T-helper 2 cell treated with Interferon-gamma antibody and Interleukin-4, amounts not matched to agents 5 μg/mL and 100 μg/mL, for 36 hours (primary cell): ENCODE data around the gene CARD9.

ENCODE experiments used
- DNase-seq: peaks from one replicate; pipeline ENCODE4 v3.0.0; 2021; ENCODE audit warnings: low spot score
- H3K27ac Mint-ChIP-seq: one replicate; pipeline ENCODE4 v1.8.0; 2021; ENCODE audit warnings: mild to moderate bottlenecking, mixed read lengths
- H3K27me3 Mint-ChIP-seq: one replicate; pipeline ENCODE4 v1.8.0; 2021; ENCODE audit warnings: low read depth, mixed read lengths
- H3K36me3 Mint-ChIP-seq: one replicate; pipeline ENCODE4 v1.8.0; 2021; ENCODE audit warnings: low read depth, mixed read lengths
- H3K4me1 Mint-ChIP-seq: one replicate; pipeline ENCODE4 v1.8.0; 2021; ENCODE audit warnings: low read depth, mixed read lengths
- H3K4me3 Mint-ChIP-seq: one replicate; pipeline ENCODE4 v1.8.0; 2022; ENCODE audit warnings: mild to moderate bottlenecking, moderate library complexity, mixed read lengths
- H3K9me3 Mint-ChIP-seq: one replicate; pipeline ENCODE4 v1.8.0; 2021; ENCODE audit warnings: mixed read lengths

The CARD9 gene

GRCh38 chr9:136339173-136339957, 34.1 kb downstream of the CARD9 start:
- Mint-ChIP-seq H3K27ac (no peak overlapping the region), H3K27me3 (no peaks in the 10 kb centered on the region), H3K4me3 (no peak overlapping the region), H3K36me3 (no peaks in the 10 kb centered on the region), H3K9me3 (no peaks in the 10 kb centered on the region), H3K4me1 (no peaks in the 10 kb centered on the region)
- DNase-seq = no peak

GRCh38 chr9:136338511-136338910, 35.0 kb downstream of the CARD9 start:
- no peak overlapping the region for H3K27ac Mint-ChIP-seq
- no peaks in the 10 kb centered on the region for H3K4me1 Mint-ChIP-seq
- H3K4me3 Mint-ChIP-seq = no peak overlapping the region
- no peak for DNase-seq
- no peaks in the 10 kb centered on the region for H3K9me3 Mint-ChIP-seq
- no peaks in the 10 kb centered on the region for H3K36me3 Mint-ChIP-seq
- H3K27me3 Mint-ChIP-seq = no peaks in the 10 kb centered on the region

- Mint-ChIP-seq H3K9me3 (no peaks in the 10 kb centered on the region), H3K4me1 (no peaks in the 10 kb centered on the region)
Observed at GRCh38 chr9:136337416-136338395, 35.8 kb downstream of the CARD9 start.

GRCh38 chr9:136336881-136337280, 36.6 kb downstream of the CARD9 start:
- H3K27me3 Mint-ChIP-seq = no peaks in the 10 kb centered on the region
- no peak for DNase-seq

More at GRCh38 chr9:136337416-136338395, 35.8 kb downstream of the CARD9 start:
- Mint-ChIP-seq H3K4me3 (no peak overlapping the region), H3K36me3 (no peaks in the 10 kb centered on the region), H3K27me3 (no peaks in the 10 kb centered on the region), H3K27ac (no peak overlapping the region)
- DNase-seq = no peak

GRCh38 chr9:136336156-136336870, 37.2 kb downstream of the CARD9 start:
- Mint-ChIP-seq H3K36me3 (no peaks in the 10 kb centered on the region), H3K4me3 (no peak overlapping the region), H3K4me1 (no peaks in the 10 kb centered on the region), H3K27ac (no peak overlapping the region), H3K27me3 (no peaks in the 10 kb centered on the region), H3K9me3 (no peaks in the 10 kb centered on the region)
- no peak for DNase-seq

More at GRCh38 chr9:136336881-136337280, 36.6 kb downstream of the CARD9 start:
- Mint-ChIP-seq H3K4me1 (no peaks in the 10 kb centered on the region), H3K27ac (no peak overlapping the region), H3K36me3 (no peaks in the 10 kb centered on the region), H3K4me3 (no peak overlapping the region), H3K9me3 (no peaks in the 10 kb centered on the region)

GRCh38 chr9:136335296-136336155, 37.9 kb downstream of the CARD9 start:
- DNase-seq = no peak
- no peaks in the 10 kb centered on the region for H3K36me3 Mint-ChIP-seq
- no peaks in the 10 kb centered on the region for H3K27me3 Mint-ChIP-seq
- no peak overlapping the region for H3K4me3 Mint-ChIP-seq
- no peaks in the 10 kb centered on the region for H3K4me1 Mint-ChIP-seq
- H3K9me3 Mint-ChIP-seq = no peaks in the 10 kb centered on the region
- no peak overlapping the region for H3K27ac Mint-ChIP-seq

- H3K9me3 Mint-ChIP-seq = no peaks in the 10 kb centered on the region
- H3K27ac Mint-ChIP-seq = no peak overlapping the region
- H3K4me1 Mint-ChIP-seq = no peaks in the 10 kb centered on the region
- no peak for DNase-seq
- no peaks in the 10 kb centered on the region for H3K27me3 Mint-ChIP-seq
- no peak overlapping the region for H3K4me3 Mint-ChIP-seq
- H3K36me3 Mint-ChIP-seq = no peaks in the 10 kb centered on the region
Observed at GRCh38 chr9:136334541-136334940, 38.9 kb downstream of the CARD9 start.

GRCh38 chr9:136333486-136333885, 40.0 kb downstream of the CARD9 start:
- Mint-ChIP-seq H3K27ac (no peak overlapping the region), H3K36me3 (no peaks in the 10 kb centered on the region), H3K4me1 (peaks cover 3% of the 10 kb centered on the region), H3K4me3 (no peak overlapping the region), H3K9me3 (no peaks in the 10 kb centered on the region), H3K27me3 (no peaks in the 10 kb centered on the region)
- no peak for DNase-seq

- no peaks in the 10 kb centered on the region for H3K36me3 Mint-ChIP-seq
- H3K9me3 Mint-ChIP-seq = no peaks in the 10 kb centered on the region
- H3K4me3 Mint-ChIP-seq = no peak overlapping the region
- no peaks in the 10 kb centered on the region for H3K27me3 Mint-ChIP-seq
- peaks cover 3% of the 10 kb centered on the region for H3K4me1 Mint-ChIP-seq
- no peak for DNase-seq
- no peak overlapping the region for H3K27ac Mint-ChIP-seq
Observed at GRCh38 chr9:136333045-136333444, 40.4 kb downstream of the CARD9 start.

- peaks cover 3% of the 10 kb centered on the region for H3K4me1 Mint-ChIP-seq
- H3K4me3 Mint-ChIP-seq = no peak overlapping the region
- no peaks in the 10 kb centered on the region for H3K36me3 Mint-ChIP-seq
- DNase-seq = no peak
- H3K27ac Mint-ChIP-seq = no peak overlapping the region
- H3K9me3 Mint-ChIP-seq = no peaks in the 10 kb centered on the region
- H3K27me3 Mint-ChIP-seq = no peaks in the 10 kb centered on the region
Observed at GRCh38 chr9:136332482-136332983, 40.9 kb downstream of the CARD9 start.

- Mint-ChIP-seq H3K36me3 (no peaks in the 10 kb centered on the region), H3K9me3 (no peaks in the 10 kb centered on the region), H3K27ac (no peak overlapping the region), H3K4me3 (no peak overlapping the region), H3K4me1 (peaks cover 3% of the 10 kb centered on the region), H3K27me3 (no peaks in the 10 kb centered on the region)
- no peak for DNase-seq
Observed at GRCh38 chr9:136331556-136332481, 41.6 kb downstream of the CARD9 start.

GRCh38 chr9:136331030-136331429, 42.4 kb downstream of the CARD9 start:
- Mint-ChIP-seq H3K27ac (no peak overlapping the region), H3K4me3 (no peak overlapping the region), H3K9me3 (no peaks in the 10 kb centered on the region), H3K27me3 (no peaks in the 10 kb centered on the region), H3K4me1 (peaks cover 3% of the 10 kb centered on the region), H3K36me3 (no peaks in the 10 kb centered on the region)
- DNase-seq = no peak
